ENCODE measurements around the gene COL25A1.
"Not testable (repeated sequence)": the region's sequence is repeated elsewhere in the genome, so short reads cannot be mapped to it uniquely, and the experiment has no call there.

COL25A1 gene

DNA sequence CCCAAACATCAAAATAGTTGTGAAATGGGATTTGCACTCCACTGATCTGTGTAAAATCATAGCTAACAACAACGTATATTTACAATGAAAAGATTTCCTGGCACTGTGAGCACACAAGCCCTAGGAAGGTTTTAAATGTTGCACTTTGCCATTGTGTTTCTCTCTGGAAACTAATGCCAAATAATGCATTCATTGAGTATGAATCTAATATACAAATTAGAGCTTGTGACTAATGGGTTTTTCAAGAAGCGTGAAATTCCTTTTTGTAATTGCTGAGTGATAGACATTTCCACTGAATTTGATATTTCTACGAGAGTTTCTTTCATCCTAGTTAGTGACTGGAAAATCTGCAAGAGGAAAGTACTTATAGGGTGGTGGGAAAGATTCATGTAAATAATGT, 135.9 kb downstream of the COL25A1 start:
- DNase-seq (ENCODE audit: low read depth), result no peak

- DNase-seq (ENCODE audit: low read depth), result no peak
Observed at GRCh38 chr4:109166126-109166525, 136.3 kb downstream of the COL25A1 start.

DNA sequence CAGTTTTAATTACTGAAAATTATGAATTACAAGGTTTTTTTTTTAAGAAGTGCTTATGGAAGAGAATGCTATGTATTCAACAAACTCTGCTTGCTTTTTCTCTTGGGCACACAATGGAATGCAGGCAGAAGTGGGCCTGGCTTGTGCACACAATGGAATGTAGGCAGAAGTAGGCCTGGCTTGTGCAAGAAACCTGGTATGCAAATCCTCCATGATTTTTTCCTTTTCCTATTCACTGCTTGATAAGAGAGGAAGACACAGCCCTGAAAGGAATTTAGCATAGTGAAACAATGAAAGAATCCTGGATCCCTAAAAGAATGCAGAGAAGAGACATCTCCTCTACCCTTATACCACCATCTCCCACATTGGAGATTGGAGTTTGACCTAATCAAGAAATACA, 138.4 kb downstream of the COL25A1 start:
- peak; percentile 51 for DNase-seq (ENCODE audit: low read depth)

GRCh38 chr4:109163493-109163892, 139.0 kb downstream of the COL25A1 start:
- no peak for DNase-seq (ENCODE audit: low read depth)

DNA sequence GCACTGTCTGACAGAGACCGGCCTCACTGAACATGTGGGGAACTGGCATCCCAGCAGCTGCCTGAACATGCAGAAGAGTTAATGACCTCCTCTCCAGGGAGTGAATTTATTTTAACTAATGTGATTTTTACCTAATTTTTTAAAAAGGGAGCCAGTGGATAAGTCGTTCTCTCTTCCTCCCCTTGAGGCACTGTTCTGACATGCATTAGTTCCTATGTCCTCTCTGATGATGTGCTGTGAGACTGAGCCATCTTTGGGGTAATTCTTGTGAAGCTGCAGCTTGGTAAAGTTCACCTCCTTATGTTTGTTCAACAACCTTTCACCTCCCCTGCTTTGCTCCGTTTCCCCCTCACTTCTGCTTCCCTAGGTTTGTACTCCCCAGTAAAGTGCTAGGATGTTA, 139.7 kb downstream of the COL25A1 start:
- DNase-seq (ENCODE audit: low read depth), result no peak

DNA sequence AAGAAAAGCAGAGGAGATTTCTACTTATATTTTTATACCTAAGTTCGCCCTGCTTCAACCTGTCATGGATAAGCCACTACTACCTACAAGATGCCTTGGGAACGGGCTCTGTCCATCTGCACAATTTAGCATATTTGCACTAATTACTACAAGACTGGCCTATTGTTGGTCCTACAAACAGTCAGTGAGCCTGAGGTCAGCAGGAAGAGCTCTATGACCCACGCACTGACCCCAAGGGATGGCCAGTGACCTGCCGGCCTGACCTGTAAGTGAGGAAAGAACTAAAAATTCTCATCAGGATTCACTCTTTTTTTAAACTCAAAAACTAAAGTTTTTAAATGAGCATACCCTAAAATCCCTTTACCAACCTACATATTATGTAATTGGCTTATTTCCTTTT, 142.0 kb downstream of the COL25A1 start:
- DNase-seq (ENCODE audit: low read depth), result no peak

- DNase-seq (ENCODE audit: low read depth), result no peak
Observed at GRCh38 chr4:109157696-109158095, 144.8 kb downstream of the COL25A1 start.

GRCh38 chr4:109157205-109157604, 145.3 kb downstream of the COL25A1 start:
- DNase-seq (ENCODE audit: low read depth), result no peak

GRCh38 chr4:109156356-109156755, 146.1 kb downstream of the COL25A1 start:
- DNase-seq (ENCODE audit: low read depth), result no peak

DNA sequence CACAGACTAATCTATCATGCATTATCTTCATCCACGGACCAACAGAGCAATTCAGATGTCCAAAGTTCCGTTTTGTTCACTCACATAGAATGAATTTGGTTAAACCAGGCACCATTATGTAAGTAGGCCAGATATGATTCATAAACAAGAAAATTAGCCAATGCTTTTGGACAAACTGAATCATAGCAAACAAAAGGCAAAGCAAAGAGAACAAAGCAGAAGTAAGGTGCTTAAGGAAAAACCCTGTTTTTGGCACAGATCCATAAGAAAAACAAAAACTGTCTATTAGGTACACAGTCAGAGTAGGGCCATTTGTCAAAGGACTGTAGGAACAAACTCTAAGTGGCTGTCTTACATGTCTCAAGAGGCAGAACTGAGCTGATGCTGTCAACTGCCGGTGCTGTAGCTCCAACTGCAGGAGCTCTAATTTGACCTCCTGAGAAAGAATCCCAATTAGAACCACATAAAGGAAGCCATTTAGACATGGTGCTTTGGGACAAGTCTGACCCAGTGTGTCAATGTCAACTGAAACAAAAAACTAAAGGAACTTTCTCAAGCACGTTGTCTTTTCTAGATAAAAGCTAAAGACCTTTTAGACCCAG, 146.7 kb downstream of the COL25A1 start:
- DNase-seq (ENCODE audit: low read depth), result peak; percentile 7

GRCh38 chr4:109155084-109155483, 147.4 kb downstream of the COL25A1 start:
- DNase-seq (ENCODE audit: low read depth), result no peak

- DNase-seq (ENCODE audit: low read depth), result no peak
Observed at GRCh38 chr4:109154424-109154823, 148.0 kb downstream of the COL25A1 start.

GRCh38 chr4:109149836-109150235, 152.6 kb downstream of the COL25A1 start:
- DNase-seq (ENCODE audit: low read depth), result no peak

DNA sequence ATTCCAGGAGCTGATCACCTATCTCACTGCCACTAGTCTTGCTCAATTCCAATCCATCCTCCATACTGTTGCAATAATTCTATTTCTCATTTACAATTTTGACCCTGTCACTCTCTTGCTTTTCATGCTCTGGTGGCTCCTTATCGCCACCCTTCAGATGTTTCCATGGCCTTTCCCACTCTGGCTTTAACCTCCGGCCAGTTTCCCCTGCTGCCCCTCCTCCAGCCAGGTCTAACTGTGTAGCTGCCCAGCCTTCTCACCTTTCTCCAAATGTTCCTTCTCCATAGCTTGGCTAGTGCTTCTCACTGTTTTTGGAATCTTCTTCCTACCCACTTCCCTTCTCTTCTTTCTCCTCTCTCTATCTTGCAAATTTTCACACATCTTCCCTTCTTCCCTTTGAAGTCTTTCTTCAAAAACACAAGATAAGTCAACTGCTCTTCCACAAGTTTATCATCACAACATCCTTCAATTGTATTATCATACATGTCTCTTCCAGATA, 153.8 kb downstream of the COL25A1 start:
- no peak for DNase-seq (ENCODE audit: low read depth)

DNA sequence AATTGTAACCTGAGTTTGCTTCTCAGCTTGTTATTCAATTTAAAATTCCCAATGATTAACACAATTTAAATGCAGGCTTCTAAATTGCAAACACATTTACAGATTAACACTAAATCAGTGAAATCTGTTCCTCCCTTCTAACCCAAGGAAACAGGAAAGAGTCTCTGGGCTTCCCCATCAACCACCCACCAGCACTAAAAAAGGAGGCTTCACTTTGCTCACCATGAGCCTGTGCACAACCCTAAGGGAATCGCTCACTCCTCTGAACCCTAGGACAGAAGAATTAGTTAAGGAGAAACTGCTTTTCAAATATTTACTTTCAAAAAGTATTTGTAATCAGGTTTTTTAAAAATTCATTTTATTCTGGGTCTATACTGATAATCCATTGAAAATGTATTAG, 155.3 kb downstream of the COL25A1 start:
- no peak for DNase-seq (ENCODE audit: low read depth)

DNA sequence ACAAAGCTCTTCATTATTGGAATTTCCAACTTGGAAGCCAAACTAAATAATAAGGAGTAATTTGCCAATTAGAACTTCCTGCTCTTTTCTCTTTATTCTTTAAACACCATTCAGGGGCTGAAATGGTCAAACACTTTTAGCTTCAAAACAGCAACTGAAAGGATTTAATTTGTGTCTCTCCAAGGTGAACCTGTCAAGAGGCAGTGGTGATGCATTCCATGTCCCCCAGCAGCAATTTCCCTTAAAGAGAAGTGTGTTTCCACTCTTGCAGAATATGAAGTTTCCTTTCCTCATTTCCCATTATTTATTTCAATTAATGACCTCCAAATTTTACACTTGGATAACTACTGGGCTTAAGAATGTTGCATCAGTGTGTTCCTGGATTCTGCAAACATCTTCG, 156.0 kb downstream of the COL25A1 start:
- DNase-seq (ENCODE audit: low read depth), result no peak

GRCh38 chr4:109138125-109138524, 164.3 kb downstream of the COL25A1 start:
- not testable (repeated sequence) for DNase-seq (ENCODE audit: low read depth)

GRCh38 chr4:109134921-109135320, 167.5 kb downstream of the COL25A1 start:
- DNase-seq (ENCODE audit: low read depth), result no peak

DNA sequence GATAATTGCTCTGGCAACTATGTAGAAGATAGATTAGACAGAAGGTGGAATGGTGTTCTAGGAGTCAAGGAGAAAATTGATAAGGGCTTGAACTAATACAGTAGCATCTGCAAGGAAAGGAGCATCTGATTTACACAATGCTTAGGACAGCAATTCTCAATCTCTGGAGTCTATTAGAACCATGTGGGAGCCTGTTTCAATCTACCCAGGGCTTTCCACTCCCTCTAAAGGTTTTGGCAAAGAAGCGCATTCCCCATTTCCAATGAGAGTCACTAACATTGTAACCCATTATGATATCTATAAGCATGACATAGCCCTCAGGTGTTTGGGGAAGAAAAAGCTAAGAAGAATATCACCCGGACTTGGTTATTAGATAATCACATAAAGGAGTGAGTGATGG, 168.2 kb downstream of the COL25A1 start:
- DNase-seq (ENCODE audit: low read depth), result no peak

- no peak for DNase-seq (ENCODE audit: low read depth)
Observed at GRCh38 chr4:109131559-109131958, 170.9 kb downstream of the COL25A1 start.

DNA sequence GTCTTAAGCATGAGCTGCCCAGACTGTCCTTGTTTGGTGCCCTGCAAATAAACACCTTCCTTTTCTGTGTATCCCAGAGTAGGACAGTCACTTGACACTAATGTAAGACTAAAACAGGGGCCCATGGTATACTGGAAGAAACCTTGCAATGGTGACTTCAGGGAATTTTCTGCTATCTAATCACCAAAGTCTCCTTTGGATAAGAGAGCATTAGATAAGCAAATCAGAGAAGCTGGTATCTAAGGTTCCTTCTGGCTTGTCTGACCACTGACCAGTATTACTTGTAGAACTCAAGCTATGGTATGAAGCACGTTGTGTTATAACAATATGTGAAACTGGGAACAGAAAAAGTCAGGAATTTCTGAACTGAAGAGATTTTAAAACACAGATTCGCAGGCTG, 173.9 kb downstream of the COL25A1 start:
- DNase-seq (ENCODE audit: low read depth), result no peak

GRCh38 chr4:109127866-109128265, 174.6 kb downstream of the COL25A1 start:
- no peak for DNase-seq (ENCODE audit: low read depth)

- peak; percentile 1 for DNase-seq (ENCODE audit: low read depth)
Observed at GRCh38 chr4:109126856-109127255, 175.6 kb downstream of the COL25A1 start.

DNA sequence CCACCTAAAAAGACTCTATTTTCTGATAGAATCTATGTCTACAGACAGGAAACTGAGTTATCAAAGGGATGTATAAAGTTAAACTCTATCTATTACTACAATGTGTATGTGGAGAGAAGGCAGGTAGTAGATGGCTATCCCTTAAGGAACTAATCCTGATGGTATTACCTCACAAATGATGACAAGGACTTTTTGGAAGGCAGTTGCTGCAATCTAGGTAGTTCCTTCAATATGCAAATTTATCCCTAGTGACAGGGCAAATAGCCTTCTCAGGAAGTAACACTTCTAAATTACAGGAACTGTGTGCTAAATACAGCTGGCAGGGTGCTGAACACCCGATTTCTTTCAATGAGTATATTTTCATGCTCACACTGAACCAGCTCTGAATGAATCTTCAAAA, 177.4 kb downstream of the COL25A1 start:
- no peak for DNase-seq (ENCODE audit: low read depth)

GRCh38 chr4:109123951-109124350, 178.5 kb downstream of the COL25A1 start:
- no peak for DNase-seq (ENCODE audit: low read depth)

All from iris pigment epithelial cell (primary cell).